Loucy (cell line): ENCODE measurements around the gene ETHE1.

ENCODE experiments used
- H2AFZ ChIP-seq: fragments of 200-600 bp; sonication (generic); 2 replicates; pipeline ENCODE4 v1.6.0; 2016; ENCODE audit warnings: antibody characterized with exemption, mild to moderate bottlenecking, low read length, moderate library complexity
- H3F3A ChIP-seq: fragments of 200-600 bp; 2 replicates; pipeline ENCODE4 v1.6.0; 2016; ENCODE audit warnings: antibody characterized with exemption, low read depth, mild to moderate bottlenecking
- H3K27me3 ChIP-seq: fragments of 200-600 bp; sonication (generic); 2 replicates; pipeline ENCODE4 v1.6.1; 2014; ENCODE audit warnings: low read length, mild to moderate bottlenecking; ENCODE audit not compliant: insufficient read depth, poor library complexity, severe bottlenecking
- H3K36me3 ChIP-seq: fragments of 200-600 bp; sonication (generic); 2 replicates; pipeline ENCODE4 v1.6.1; 2016; ENCODE audit warnings: low read length; ENCODE audit not compliant: insufficient read depth
- H3K4me1 ChIP-seq: fragments of 200-600 bp; sonication (generic); 2 replicates; pipeline ENCODE4 v1.5.1; 2014; ENCODE audit warnings: low read length, mild to moderate bottlenecking; ENCODE audit not compliant: insufficient read depth, poor library complexity, severe bottlenecking
- H3K4me2 ChIP-seq: fragments of 200-600 bp; sonication (generic); 2 replicates; pipeline ENCODE4 v1.6.0; 2014; ENCODE audit warnings: antibody characterized with exemption, low read length, low read depth, mild to moderate bottlenecking; ENCODE audit not compliant: poor library complexity, severe bottlenecking
- H3K4me3 ChIP-seq: fragments of 200-600 bp; sonication (generic); 2 replicates; pipeline ENCODE4 v1.5.1; 2014; ENCODE audit warnings: low read length, mild to moderate bottlenecking, mixed read lengths; ENCODE audit not compliant: poor library complexity, severe bottlenecking
- H3K79me2 ChIP-seq: fragments of 200-600 bp; sonication (generic); 2 replicates; pipeline ENCODE4 v1.6.1; 2014; ENCODE audit warnings: low read length; ENCODE audit not compliant: insufficient read depth
- H3K9ac ChIP-seq: fragments of 200-600 bp; sonication (generic); 2 replicates; pipeline ENCODE4 v1.6.0; 2014; ENCODE audit warnings: mild to moderate bottlenecking, low read depth, low read length, moderate library complexity; ENCODE audit not compliant: poor library complexity, severe bottlenecking
- H3K9me2 ChIP-seq: fragments of 200-600 bp; sonication (generic); replicated peaks from 2 replicates; pipeline ENCODE4 v1.6.1; 2016; ENCODE audit warnings: low read depth, low read length, mixed read lengths
- H3K9me3 ChIP-seq: fragments of 200-600 bp; sonication (generic); 2 replicates; pipeline ENCODE4 v1.6.1; 2014; ENCODE audit warnings: mild to moderate bottlenecking, antibody characterized with exemption, low read length, low read depth; ENCODE audit not compliant: insufficient read depth
- H4K20me1 ChIP-seq: fragments of 200-600 bp; sonication (generic); 2 replicates; pipeline ENCODE4 v1.6.0; 2014; ENCODE audit warnings: antibody characterized with exemption, low read length, mild to moderate bottlenecking; ENCODE audit not compliant: insufficient read depth, poor library complexity, severe bottlenecking
- EZH2phosphoT487 ChIP-seq: fragments of 200-600 bp; IDR thresholded peaks from 2 replicates; pipeline ENCODE4 v1.6.1; 2018; ENCODE audit warnings: antibody characterized with exemption, mild to moderate bottlenecking, moderate library complexity, borderline replicate concordance
- TF ChIP-seq, protein P1 (sequence below): fragments of 200-600 bp; sonication (generic); conservative IDR thresholded peaks from 2 replicates; pipeline ENCODE4 v1.5.1; 2014; ENCODE audit warnings: mild to moderate bottlenecking, antibody characterized with exemption, low read length

The ETHE1 gene

GRCh38 chr19:43511324-43511723 is 15.7 kb downstream of the ETHE1 start:
- Histone ChIP-seq H2AFZ (no peak overlapping the region), H3K9me2 (no peaks in the 10 kb centered on the region), H4K20me1 (no peaks in the 10 kb centered on the region), H3K4me2 (no peak overlapping the region), H3K9ac (no peak overlapping the region), H3K4me3 (no peak overlapping the region), H3K27me3 (no peaks in the 10 kb centered on the region), H3K36me3 (peaks cover 20% of the 10 kb centered on the region; the same call in 1 of the 2 replicates), H3K9me3 (no peaks in the 10 kb centered on the region), H3F3A (no peaks in the 10 kb centered on the region), H3K79me2 (no peaks in the 10 kb centered on the region), H3K4me1 (no peaks in the 10 kb centered on the region)
- TF ChIP-seq, protein P1, sequence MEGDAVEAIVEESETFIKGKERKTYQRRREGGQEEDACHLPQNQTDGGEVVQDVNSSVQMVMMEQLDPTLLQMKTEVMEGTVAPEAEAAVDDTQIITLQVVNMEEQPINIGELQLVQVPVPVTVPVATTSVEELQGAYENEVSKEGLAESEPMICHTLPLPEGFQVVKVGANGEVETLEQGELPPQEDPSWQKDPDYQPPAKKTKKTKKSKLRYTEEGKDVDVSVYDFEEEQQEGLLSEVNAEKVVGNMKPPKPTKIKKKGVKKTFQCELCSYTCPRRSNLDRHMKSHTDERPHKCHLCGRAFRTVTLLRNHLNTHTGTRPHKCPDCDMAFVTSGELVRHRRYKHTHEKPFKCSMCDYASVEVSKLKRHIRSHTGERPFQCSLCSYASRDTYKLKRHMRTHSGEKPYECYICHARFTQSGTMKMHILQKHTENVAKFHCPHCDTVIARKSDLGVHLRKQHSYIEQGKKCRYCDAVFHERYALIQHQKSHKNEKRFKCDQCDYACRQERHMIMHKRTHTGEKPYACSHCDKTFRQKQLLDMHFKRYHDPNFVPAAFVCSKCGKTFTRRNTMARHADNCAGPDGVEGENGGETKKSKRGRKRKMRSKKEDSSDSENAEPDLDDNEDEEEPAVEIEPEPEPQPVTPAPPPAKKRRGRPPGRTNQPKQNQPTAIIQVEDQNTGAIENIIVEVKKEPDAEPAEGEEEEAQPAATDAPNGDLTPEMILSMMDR, result no peak
- TF ChIP-seq EZH2phosphoT487, result no peak

- Histone ChIP-seq H3K4me3 (no peak overlapping the region), H3K27me3 (no peaks in the 10 kb centered on the region), H3K9me2 (no peaks in the 10 kb centered on the region), H4K20me1 (no peaks in the 10 kb centered on the region), H3F3A (no peaks in the 10 kb centered on the region), H2AFZ (no peak overlapping the region), H3K4me2 (no peak overlapping the region), H3K79me2 (no peaks in the 10 kb centered on the region), H3K4me1 (no peaks in the 10 kb centered on the region), H3K9ac (no peak overlapping the region), H3K9me3 (no peaks in the 10 kb centered on the region), H3K36me3 (peaks cover 20% of the 10 kb centered on the region; the same call in 1 of the 2 replicates)
- TF ChIP-seq EZH2phosphoT487, result no peak
- TF ChIP-seq, protein P1, result no peak
These were observed 16.3 kb downstream of the ETHE1 start for GRCh38 chr19:43510713-43511112.

GRCh38 chr19:43507880-43508279 is 19.1 kb downstream of the ETHE1 start:
- TF ChIP-seq, protein P1, result no peak
- Histone ChIP-seq H3K9me2 (no peaks in the 10 kb centered on the region), H3K4me1 (peaks cover 13% of the 10 kb centered on the region), H3K9me3 (no peaks in the 10 kb centered on the region), H3K79me2 (no peaks in the 10 kb centered on the region), H4K20me1 (no peaks in the 10 kb centered on the region), H3K4me3 (no peak overlapping the region), H3K27me3 (no peaks in the 10 kb centered on the region), H3F3A (no peaks in the 10 kb centered on the region), H3K9ac (no peak overlapping the region), H3K4me2 (no peak overlapping the region), H2AFZ (no peak overlapping the region), H3K36me3 (peaks cover 20% of the 10 kb centered on the region; the same call in 1 of the 2 replicates)
